DND-41 (cell line): ENCODE data around the gene CDK5.

Source experiments
- ATAC-seq: fragments of 200-7000 bp; cut with Tn5 transposase; 3 replicates; pipeline ENCODE4 v1.9.1; 2021; ENCODE audit warnings: low read depth; ENCODE audit not compliant: insufficient read depth
- DNase-seq: peaks from one replicate; pipeline ENCODE4 v3.0.0-alpha.2; 2020
- H2AFZ ChIP-seq: 2 replicates; pipeline ENCODE4 v1.6.0; 2012; ENCODE audit warnings: low read depth, low read length
- H3K27ac ChIP-seq: 2 replicates; pipeline ENCODE4 v1.5.1; 2012; ENCODE audit warnings: low read length, inconsistent platforms
- H3K27me3 ChIP-seq: fragments of 200-600 bp; sonication (generic); 2 replicates; pipeline ENCODE4 v1.6.0; 2012; ENCODE audit warnings: low read length, mild to moderate bottlenecking, inconsistent platforms; ENCODE audit not compliant: insufficient read depth, poor library complexity
- H3K36me3 ChIP-seq: 2 replicates; pipeline ENCODE4 v1.5.1; 2012; ENCODE audit warnings: low read length, inconsistent platforms; ENCODE audit not compliant: insufficient read depth
- H3K4me1 ChIP-seq: 2 replicates; pipeline ENCODE4 v1.5.1; 2012; ENCODE audit warnings: mild to moderate bottlenecking, low read length; ENCODE audit not compliant: insufficient read depth
- H3K4me2 ChIP-seq: 2 replicates; pipeline ENCODE4 v1.6.0; 2012; ENCODE audit warnings: mild to moderate bottlenecking, moderate library complexity, low read length, inconsistent platforms; ENCODE audit not compliant: insufficient read depth
- H3K4me3 ChIP-seq, 2 experiments: fragments of 200-600 bp in 1 of 2; shearing (Covaris generic) in 1 of 2; 2 replicates each; pipeline ENCODE4 v1.5.1; 2012 to 2016; ENCODE audit warnings: inconsistent platforms in 2 of 2, low read length in 2 of 2, mild to moderate bottlenecking in 2 of 2, low read depth in 1 of 2, moderate library complexity in 1 of 2
- H3K79me2 ChIP-seq: 2 replicates; pipeline ENCODE4 v1.6.0; 2012; ENCODE audit warnings: low read length, inconsistent platforms; ENCODE audit not compliant: insufficient read depth
- H3K9ac ChIP-seq: 2 replicates; pipeline ENCODE4 v1.6.0; 2012; ENCODE audit warnings: low read depth, mild to moderate bottlenecking, inconsistent platforms, low read length, moderate library complexity
- H3K9me3 ChIP-seq: 2 replicates; pipeline ENCODE4 v1.5.1; 2012; ENCODE audit warnings: low read length, moderate library complexity, mild to moderate bottlenecking, inconsistent platforms; ENCODE audit not compliant: insufficient read depth, severe bottlenecking
- H4K20me1 ChIP-seq: 2 replicates; pipeline ENCODE4 v1.6.0; 2012; ENCODE audit warnings: low read length; ENCODE audit not compliant: insufficient read depth
- CTCF ChIP-seq: IDR thresholded peaks from 2 replicates; pipeline ENCODE4 v1.5.1; 2012; ENCODE audit warnings: borderline replicate concordance, low read length, moderate library complexity, mild to moderate bottlenecking; ENCODE audit not compliant: poor library complexity, severe bottlenecking; ENCODE audit errors: extremely low read depth
- EZH2 ChIP-seq: IDR thresholded peaks from 3 replicates; pipeline ENCODE4 v1.6.1; 2012; ENCODE audit warnings: borderline replicate concordance, low read depth, mild to moderate bottlenecking, moderate library complexity, low read length, inconsistent platforms; ENCODE audit not compliant: severe bottlenecking

The CDK5 gene

GRCh38 chr7:151099486-151100211 lies 42.0 kb upstream of the CDK5 start:
- Histone ChIP-seq H3K36me3 (no peaks in the 10 kb centered on the region), H3K9ac (no peak overlapping the region), H4K20me1 (peaks cover 13% of the 10 kb centered on the region; the same call in 1 of the 2 replicates), H3K79me2 (no peaks in the 10 kb centered on the region; the same call in 1 of the 2 replicates), H2AFZ (no peak overlapping the region), H3K27ac (no peak overlapping the region), H3K27me3 (peaks cover 1% of the 10 kb centered on the region), H3K9me3 (no peaks in the 10 kb centered on the region), H3K4me1 (no peaks in the 10 kb centered on the region), H3K4me2 (no peak overlapping the region), H3K4me3 (no peak overlapping the region)
- TF ChIP-seq EZH2: no peak
- no peak for TF ChIP-seq CTCF
- DNase-seq (no peak), ATAC-seq (no peak)

- ATAC-seq (no peak), DNase-seq (no peak)
- no peaks in the 10 kb centered on the region for H3K9me3 ChIP-seq
- no peaks in the 10 kb centered on the region for H3K36me3 ChIP-seq
- H2AFZ ChIP-seq: no peak overlapping the region
- H3K27ac ChIP-seq: no peak overlapping the region
- no peaks in the 10 kb centered on the region; the same call in 1 of the 2 replicates for H3K79me2 ChIP-seq
- TF ChIP-seq CTCF (no peak), EZH2 (no peak)
- H3K4me3 ChIP-seq: no peak overlapping the region
- H3K9ac ChIP-seq: no peak overlapping the region
- no peaks in the 10 kb centered on the region for H3K27me3 ChIP-seq
- no peak overlapping the region for H3K4me2 ChIP-seq
- peaks cover 14% of the 10 kb centered on the region; the same call in 1 of the 2 replicates for H4K20me1 ChIP-seq
- H3K4me1 ChIP-seq: no peaks in the 10 kb centered on the region
Measured at GRCh38 chr7:151095828-151096475, 38.3 kb upstream of the CDK5 start.

DNA sequence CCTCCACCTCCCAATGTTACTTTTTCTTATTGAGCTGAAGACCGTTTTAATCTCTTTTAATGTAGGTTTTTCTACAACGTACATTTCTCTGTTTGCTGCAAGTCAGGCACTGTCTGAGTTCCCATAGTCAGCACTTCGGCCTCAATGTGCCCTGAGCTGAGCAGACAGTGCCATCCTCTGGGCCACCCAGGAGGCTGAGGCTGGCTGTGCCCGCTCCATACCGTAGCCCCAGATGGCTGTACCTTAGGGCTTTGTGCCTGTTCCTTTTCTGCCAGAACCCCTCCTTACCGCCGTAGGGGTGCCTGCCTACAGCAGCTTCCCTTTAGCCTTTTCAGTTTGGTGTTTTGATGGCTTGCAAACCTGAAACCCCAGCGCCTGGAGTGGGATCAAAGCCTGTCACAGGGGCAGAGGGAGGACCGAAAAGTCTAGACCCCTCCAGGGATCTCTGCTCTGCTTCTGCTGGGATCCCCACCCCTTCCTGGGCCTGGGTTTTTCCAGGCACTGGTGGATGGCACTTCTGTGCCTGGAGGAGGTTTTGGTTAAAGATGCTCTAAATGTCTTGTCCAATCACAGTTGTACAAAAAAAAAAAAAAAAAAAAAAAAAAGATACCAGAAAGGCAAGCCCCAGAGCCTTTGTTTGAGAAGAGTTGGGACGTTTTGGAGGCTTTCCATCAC lies 37.6 kb upstream of the CDK5 start:
- Histone ChIP-seq H3K9ac (no peak overlapping the region), H3K4me1 (no peaks in the 10 kb centered on the region), H3K9me3 (no peaks in the 10 kb centered on the region), H3K4me2 (no peak overlapping the region), H2AFZ (no peak overlapping the region), H3K4me3 (no peak overlapping the region), H3K27me3 (no peaks in the 10 kb centered on the region), H3K27ac (no peak overlapping the region), H4K20me1 (peaks cover 16% of the 10 kb centered on the region; the same call in 1 of the 2 replicates), H3K36me3 (no peaks in the 10 kb centered on the region), H3K79me2 (no peaks in the 10 kb centered on the region; the same call in 1 of the 2 replicates)
- ATAC-seq (no peak), DNase-seq (no peak)
- TF ChIP-seq CTCF (peak; percentile 4), EZH2 (no peak)
